ENCODE results near the gene HIF3A. TPM values are rescaled to one million over a fixed set of nuclear protein-coding genes. Genes with fewer than 3 reads are reported as not detected.
A peak's percentile ranks its signal among the peaks of the same experiment; 100 is the strongest.

The HIF3A gene
- total RNA-seq, 1 donor from 2014 or later: 155 TPM

DNA sequence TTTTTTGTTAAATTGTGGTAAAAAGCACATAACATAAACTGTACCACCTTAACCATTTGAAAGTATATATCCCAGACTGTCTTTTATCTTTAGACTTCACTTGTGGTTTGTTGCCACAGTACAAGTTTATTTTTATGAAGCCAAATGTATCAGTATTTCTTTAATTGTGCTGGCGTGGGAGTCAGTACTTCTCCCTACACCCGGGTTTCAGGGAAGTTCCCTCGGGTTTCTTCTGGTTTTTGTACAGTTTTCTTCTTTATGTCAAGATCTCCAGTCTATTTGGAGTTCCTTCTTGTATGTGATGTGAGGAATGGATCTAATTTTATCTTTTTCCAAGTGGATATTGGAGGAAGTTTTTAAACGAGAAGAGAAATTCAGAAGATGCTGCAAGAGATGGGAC is 96.0 kb downstream of the HIF3A start:
- intact Hi-C loops (cut with DNase I): loop anchor here (5.0 kb wide), 1 partner anchor 111 kb away; no protein-coding TSS in a partner anchor

More for the DNA sequence above, 96.0 kb downstream of the HIF3A start:
- Histone ChIP-seq H3K27ac (peak overlapping the region; percentile 14), H3K4me3 (no peak overlapping the region), H3K27me3 (no peaks in the 10 kb centered on the region), H3K9me3 (no peaks in the 10 kb centered on the region), H3K4me1 (peaks cover 8% of the 10 kb centered on the region), H3K36me3 (peaks cover 0 to 38% of the 10 kb centered on the region in 2 donors)
- TF ChIP-seq POLR2AphosphoS5 (IDR thresholded peaks at IDR 0.05; ENCODE audit: insufficient read depth in 1 of 2, low read depth in 1 of 2) (no peak), POLR2A (IDR thresholded peaks at IDR 0.05) (no peak)
- TF ChIP-seq, protein P1, sequence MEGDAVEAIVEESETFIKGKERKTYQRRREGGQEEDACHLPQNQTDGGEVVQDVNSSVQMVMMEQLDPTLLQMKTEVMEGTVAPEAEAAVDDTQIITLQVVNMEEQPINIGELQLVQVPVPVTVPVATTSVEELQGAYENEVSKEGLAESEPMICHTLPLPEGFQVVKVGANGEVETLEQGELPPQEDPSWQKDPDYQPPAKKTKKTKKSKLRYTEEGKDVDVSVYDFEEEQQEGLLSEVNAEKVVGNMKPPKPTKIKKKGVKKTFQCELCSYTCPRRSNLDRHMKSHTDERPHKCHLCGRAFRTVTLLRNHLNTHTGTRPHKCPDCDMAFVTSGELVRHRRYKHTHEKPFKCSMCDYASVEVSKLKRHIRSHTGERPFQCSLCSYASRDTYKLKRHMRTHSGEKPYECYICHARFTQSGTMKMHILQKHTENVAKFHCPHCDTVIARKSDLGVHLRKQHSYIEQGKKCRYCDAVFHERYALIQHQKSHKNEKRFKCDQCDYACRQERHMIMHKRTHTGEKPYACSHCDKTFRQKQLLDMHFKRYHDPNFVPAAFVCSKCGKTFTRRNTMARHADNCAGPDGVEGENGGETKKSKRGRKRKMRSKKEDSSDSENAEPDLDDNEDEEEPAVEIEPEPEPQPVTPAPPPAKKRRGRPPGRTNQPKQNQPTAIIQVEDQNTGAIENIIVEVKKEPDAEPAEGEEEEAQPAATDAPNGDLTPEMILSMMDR (IDR thresholded peaks at IDR 0.05): no peak
- DNase-seq (ENCODE audit: extremely low spot score in 2 of 2): no peak

Small RNAs within 50 kb of the gene (small RNA-seq; reads per million reads assigned to genes)
- gene RNU6-924P: not detected

Other genes starting within 250 kb of the HIF3A start
- not detected for gene IGFL3, start 172.4 kb upstream of the HIF3A start, total RNA-seq
- gene IGFL2, start 148.8 kb upstream of the HIF3A start, total RNA-seq: not detected
- 7.9 TPM for gene IGFL1, start 67.3 kb upstream of the HIF3A start, total RNA-seq
- 60.4 TPM for gene PPP5C, start 50.0 kb downstream of the HIF3A start, total RNA-seq
- gene CCDC8, start 116.5 kb downstream of the HIF3A start, total RNA-seq: 7.4 TPM
- gene PNMA8C, start 131.9 kb downstream of the HIF3A start, total RNA-seq: 0.25 TPM
- 1.5 TPM for gene PNMA8A, start 174.5 kb downstream of the HIF3A start, total RNA-seq
- 2.7 TPM for gene PNMA8B, start 198.8 kb downstream of the HIF3A start, total RNA-seq